Right lobe of liver (tissue), 6 donors: ENCODE measurements around the gene ERICH2. TPM values are rescaled to one million over a fixed set of nuclear protein-coding genes. Genes with fewer than 3 reads are reported as not detected.

Experiments
- ATAC-seq, 4 donors: fragments of 200-7000 bp; cut with Tn5 transposase; one replicate each; pipeline ENCODE4 v1.9.1; 2020; ENCODE audit warnings: mild to moderate bottlenecking in 4 of 4, moderate library complexity in 4 of 4
- DNase-seq, 3 donors: peaks; one replicate each; pipeline ENCODE4 v3.0.0-alpha.2; 2020
- H3K27ac ChIP-seq, 3 donors: fragments of 200-600 bp; one replicate each; pipeline ENCODE4 v1.8.0; 2022
- H3K27me3 ChIP-seq, 2 donors: fragments of 200-600 bp; one replicate each; pipeline ENCODE4 v1.8.0; 2022
- H3K36me3 ChIP-seq, 4 donors: fragments of 200-600 bp; sonication (generic) in 1 of 4; one replicate each; pipeline versions ENCODE4 v1.5.1 to v1.8.0; 2017 to 2022; ENCODE audit warnings: control low read depth in 1 of 4
- H3K4me1 ChIP-seq, 4 donors: fragments of 200-600 bp; sonication (generic) in 1 of 4; one replicate each; pipeline versions ENCODE4 v1.5.1 to v1.8.0; 2017 to 2022; ENCODE audit warnings: control low read depth in 1 of 4
- H3K4me3 ChIP-seq, 3 donors: fragments of 200-600 bp; one replicate each; pipeline ENCODE4 v1.8.0; 2022
- H3K9me3 ChIP-seq, 4 donors: fragments of 200-600 bp; sonication (generic) in 1 of 4; one replicate each; pipeline versions ENCODE4 v1.5.1 to v1.8.0; 2017 to 2022; ENCODE audit warnings: control low read depth in 1 of 4
- CTCF ChIP-seq, 4 donors: fragments of 200-600 bp in 3 of 4; fragments of 450-650 bp in 1 of 4; IDR thresholded peaks; one replicate each; pipeline versions ENCODE4 v1.5.1 to v1.8.0; 2016 to 2022; ENCODE audit warnings: antibody characterized with exemption in 4 of 4, mild to moderate bottlenecking in 2 of 4
- POLR2A ChIP-seq: fragments of 450-650 bp; IDR thresholded peaks from one replicate; pipeline ENCODE4 v1.6.1; 2017; ENCODE audit warnings: antibody characterized with exemption, mild to moderate bottlenecking
- WGBS: methylation state at CpG from one replicate; pipeline ENCODE4 v1.1.6; 2018; ENCODE audit warnings: low coverage, low lambda C conversion rate; ENCODE audit not compliant: insufficient coverage; ENCODE audit errors: missing lambda C conversion rate; 5-methylcytosine and 5-hydroxymethylcytosine counted together
- intact Hi-C, 2 donors: fragments of 100-400 bp; cut with DNase I; formaldehyde crosslinking; loops; one replicate each; pipeline versions ENCODE4 v1.11.2 to v1.14.1; 2022
- total RNA-seq, 6 experiments: library from RNA; depleted of rRNA in 2 of 6; stranded (reverse); fragments of >200 nt in 2 of 6; fragmentation: NEBNext Ultra II Directional in 3 of 6; extraction: Animal tissue kit (Norgen Biotek cat#: 25700) in 3 of 6; gene quantifications; one replicate each; pipeline versions ENCODE4 v1.1.0 to v1.2.4, GENCODE V29; 2016 to 2023
- donor health status: DM: no; HTN: yes; CAD: no.
- donor health status: DM: no; HTN: no; CAD: no.
- donor health status: DM: no; HTN: no; CAD: no.
- donor health status: DM: no; HTN: yes; CAD: no.
- donor health status: DM: no; HTN: yes; CAD: no.

The ERICH2 gene
- total RNA-seq, 6 experiments from 2014 or later, result 0.53 to 1.2 (median 1.1) TPM; not detected in 3

DNA sequence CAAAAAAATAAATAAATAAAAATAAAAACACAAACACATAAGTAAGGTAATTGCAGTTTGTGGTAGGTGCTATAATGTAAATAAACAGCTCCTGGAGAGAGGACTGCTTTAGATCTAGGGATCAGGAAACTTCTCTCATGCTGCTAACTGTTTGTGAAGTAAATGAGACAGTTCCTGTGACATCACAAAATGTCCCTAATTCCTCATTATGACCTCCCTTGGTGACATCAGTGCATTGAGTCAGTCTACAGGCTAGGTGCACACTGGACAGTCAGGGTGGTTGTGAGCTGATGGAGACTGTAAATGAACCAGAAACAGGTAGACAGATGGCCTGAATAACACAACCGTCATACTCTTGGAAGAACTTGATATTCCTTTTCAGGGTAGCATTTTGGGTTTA, 13.4 kb downstream of the ERICH2 start:
- TF ChIP-seq CTCF (IDR thresholded peaks at IDR 0.05) (no peak), POLR2A (no peak)
- H3K4me1 ChIP-seq, result no peaks in the 10 kb centered on the region
- H3K36me3 ChIP-seq, result no peaks in the 10 kb centered on the region
- DNase-seq (no peak), ATAC-seq (no peak)
- no peaks in the 10 kb centered on the region for H3K27me3 ChIP-seq
- H3K27ac ChIP-seq, result no peak overlapping the region
- WGBS, result 67% methylated on average over 1 of the region's 1 CpG
- intact Hi-C loops, result no loop called here
- H3K4me3 ChIP-seq, result no peak overlapping the region
- no peaks in the 10 kb centered on the region for H3K9me3 ChIP-seq

DNA sequence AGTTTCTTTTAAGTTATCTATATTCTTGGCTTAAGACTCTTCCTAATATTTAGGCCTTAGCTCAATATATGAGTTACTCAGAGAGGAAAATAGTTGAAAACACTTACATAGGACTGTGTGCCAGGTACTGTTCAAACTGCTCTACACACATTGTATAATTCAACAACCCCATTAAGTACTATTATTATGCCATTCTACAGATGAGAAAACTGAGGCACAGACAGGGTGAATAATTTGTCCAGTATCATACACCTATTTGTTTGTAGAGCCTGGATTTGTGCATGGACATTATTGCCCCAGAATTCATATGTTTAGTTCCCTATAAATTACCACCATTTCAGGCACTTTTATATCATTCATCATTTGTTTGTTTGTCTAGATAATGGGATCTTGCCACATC, 28.8 kb downstream of the ERICH2 start:
- no peak overlapping the region for H3K4me3 ChIP-seq
- intact Hi-C loops, result no loop called here

GRCh38 chr2:170806548-170806947, 36.4 kb downstream of the ERICH2 start:
- H3K27ac ChIP-seq, result no peak overlapping the region
- H3K9me3 ChIP-seq, result no peaks in the 10 kb centered on the region
- H3K4me1 ChIP-seq, result no peaks in the 10 kb centered on the region
- H3K36me3 ChIP-seq, result no peaks in the 10 kb centered on the region
- no peak for TF ChIP-seq POLR2A
- no peak for TF ChIP-seq CTCF (IDR thresholded peaks at IDR 0.05)
- intact Hi-C loops, result no loop called here
- H3K4me3 ChIP-seq, result no peak overlapping the region
- whole genome bisulfite sequencing, result 85% methylated on average over 2 of the region's 2 CpGs
- H3K27me3 ChIP-seq, result no peaks in the 10 kb centered on the region
- no peak for ATAC-seq
- DNase-seq, result no peak

More for the DNA sequence above, 28.8 kb downstream of the ERICH2 start:
- ATAC-seq (no peak), DNase-seq (no peak)
- Histone ChIP-seq H3K4me1 (no peaks in the 10 kb centered on the region), H3K9me3 (no peaks in the 10 kb centered on the region), H3K27me3 (no peaks in the 10 kb centered on the region), H3K36me3 (no peaks in the 10 kb centered on the region), H3K27ac (no peak overlapping the region)
- no peak for TF ChIP-seq CTCF (IDR thresholded peaks at IDR 0.05)
- no peak for TF ChIP-seq POLR2A

DNA sequence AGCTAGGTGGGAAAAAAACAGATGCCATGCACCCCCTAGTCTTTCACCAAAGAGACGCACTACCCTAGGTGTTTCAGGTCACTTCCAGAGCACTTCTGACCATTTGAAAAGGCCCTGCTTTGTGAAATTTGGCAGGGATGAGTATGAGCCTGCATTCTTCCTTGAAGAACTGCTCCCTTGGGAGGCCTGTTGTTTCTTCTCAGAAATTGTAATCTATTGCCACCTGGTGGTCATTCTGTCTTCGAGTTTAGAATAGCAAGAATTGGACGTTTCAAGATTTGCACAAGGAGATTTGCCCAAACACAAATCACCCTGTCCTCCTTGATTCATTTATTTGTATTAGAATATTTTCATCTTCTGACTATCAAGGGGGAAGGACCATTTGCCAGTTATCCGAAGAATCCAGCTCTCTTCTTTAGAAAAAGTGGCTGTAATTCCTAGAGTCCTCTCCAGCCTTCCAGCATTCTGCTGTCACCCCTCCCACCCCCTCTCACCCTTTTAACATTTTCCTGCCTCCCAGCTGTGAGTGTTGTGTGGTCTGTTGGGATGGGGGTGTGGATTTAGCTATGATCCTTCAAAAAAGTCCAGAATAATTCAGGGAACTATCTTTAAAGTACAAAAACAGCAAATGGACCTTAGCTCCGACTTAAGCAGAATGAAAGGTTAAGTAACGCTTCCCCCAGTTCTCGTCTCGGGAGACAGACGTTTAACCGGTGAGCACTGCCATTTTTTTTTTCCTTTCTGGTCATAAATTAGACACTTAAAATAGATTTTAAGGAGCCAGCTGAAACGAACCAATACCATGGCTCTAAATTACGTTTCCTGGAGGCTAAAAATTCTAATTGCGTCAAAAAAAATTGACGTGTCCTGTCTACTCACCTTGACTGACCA, 42.8 kb downstream of the ERICH2 start:
- 0% methylated on average over 13 of the region's 14 CpGs for WGBS
- no peak for TF ChIP-seq POLR2A
- peak; percentile 63 to 79 (median 72) for TF ChIP-seq CTCF (IDR thresholded peaks at IDR 0.05)
- peak; percentile 41 to 65 (median 54) for ATAC-seq
- no peaks in the 10 kb centered on the region for H3K9me3 ChIP-seq
- no peaks in the 10 kb centered on the region for H3K36me3 ChIP-seq
- intact Hi-C loops, result loop anchor here in 1 of 2 donors (10.0 kb wide), 1 partner anchor 438 kb away; no protein-coding TSS in a partner anchor
- no peak overlapping the region for H3K27ac ChIP-seq
- no peak overlapping the region for H3K4me3 ChIP-seq
- peaks cover 7 to 40% of the 10 kb centered on the region in 2 donors for H3K27me3 ChIP-seq
- no peak for DNase-seq
- H3K4me1 ChIP-seq, result peaks cover 0 to 23% (median 11%) of the 10 kb centered on the region in 4 donors
